H9 (cell line): ENCODE measurements around the gene CCNJL. TPM values are rescaled to one million over a fixed set of nuclear protein-coding genes. Genes with fewer than 3 reads are reported as not detected.

Source experiments
- DNase-seq: peaks from one replicate; pipeline ENCODE4 v3.0.0-alpha.2; 2017
- H2AFZ ChIP-seq: one replicate; pipeline ENCODE4 v1.6.1; 2013; ENCODE audit warnings: mild to moderate bottlenecking, low read length, control low read depth, moderate library complexity
- H2AK5ac ChIP-seq: 2 replicates; pipeline ENCODE4 v1.6.1; 2013; ENCODE audit warnings: low read length, control low read depth, mixed read lengths; ENCODE audit not compliant: insufficient read length
- H2BK120ac ChIP-seq: one replicate; pipeline ENCODE4 v1.6.1; 2013; ENCODE audit warnings: low read depth, mild to moderate bottlenecking, low read length, control low read depth, inconsistent platforms; ENCODE audit not compliant: poor library complexity, severe bottlenecking
- H2BK12ac ChIP-seq: 2 replicates; pipeline ENCODE4 v1.6.1; 2013; ENCODE audit warnings: low read length, control low read depth, mixed read lengths, low read depth; ENCODE audit not compliant: insufficient read length
- H2BK15ac ChIP-seq: 2 replicates; pipeline ENCODE4 v1.6.1; 2013; ENCODE audit warnings: low read depth, low read length, control low read depth
- H2BK20ac ChIP-seq: one replicate; pipeline ENCODE4 v1.6.1; 2013; ENCODE audit warnings: low read depth, mild to moderate bottlenecking, low read length, control low read depth, inconsistent platforms; ENCODE audit not compliant: poor library complexity, severe bottlenecking
- H2BK5ac ChIP-seq: 2 replicates; pipeline ENCODE4 v1.6.1; 2013; ENCODE audit warnings: low read length, control low read depth, mixed read lengths; ENCODE audit not compliant: insufficient read length
- H3K14ac ChIP-seq: 2 replicates; pipeline ENCODE4 v1.6.1; 2013; ENCODE audit warnings: low read length, control low read depth; ENCODE audit not compliant: insufficient read depth
- H3K18ac ChIP-seq: 2 replicates; pipeline ENCODE4 v1.6.1; 2013; ENCODE audit warnings: low read depth, mild to moderate bottlenecking, mixed read lengths, low read length, control low read depth; ENCODE audit not compliant: insufficient read length
- H3K23ac ChIP-seq: 2 replicates; pipeline ENCODE4 v1.6.1; 2013; ENCODE audit warnings: low read length, control low read depth, mixed read lengths, low read depth; ENCODE audit not compliant: insufficient read length
- H3K23me2 ChIP-seq: 2 replicates; pipeline ENCODE4 v1.6.1; 2013; ENCODE audit warnings: low read depth, mild to moderate bottlenecking, mixed read lengths, low read length, control low read depth; ENCODE audit not compliant: insufficient read length, poor library complexity, severe bottlenecking
- H3K27ac ChIP-seq: 2 replicates; pipeline ENCODE4 v1.5.1; 2013; ENCODE audit warnings: low read length, control low read depth, mixed read lengths, low read depth; ENCODE audit not compliant: insufficient read length
- H3K27me3 ChIP-seq: 2 replicates; pipeline ENCODE4 v1.6.1; 2013; ENCODE audit warnings: low read length, control low read depth, inconsistent platforms; ENCODE audit not compliant: insufficient read depth
- H3K4ac ChIP-seq: 2 replicates; pipeline ENCODE4 v1.6.1; 2013; ENCODE audit warnings: low read depth, mild to moderate bottlenecking, control low read depth, inconsistent platforms, low read length, moderate library complexity
- H3K4me1 ChIP-seq: 2 replicates; pipeline ENCODE4 v1.6.1; 2013; ENCODE audit warnings: low read length, control low read depth, inconsistent platforms; ENCODE audit not compliant: insufficient read depth
- H3K4me2 ChIP-seq: 2 replicates; pipeline ENCODE4 v1.6.1; 2013; ENCODE audit warnings: low read length, control low read depth, mixed read lengths; ENCODE audit not compliant: insufficient read length, insufficient read depth
- H3K56ac ChIP-seq: 2 replicates; pipeline ENCODE4 v1.6.1; 2013; ENCODE audit warnings: low read depth, mild to moderate bottlenecking, mixed read lengths, low read length, control low read depth; ENCODE audit not compliant: insufficient read length
- H3K79me1 ChIP-seq: 2 replicates; pipeline ENCODE4 v1.6.1; 2013; ENCODE audit warnings: low read depth, mild to moderate bottlenecking, moderate library complexity, low read length, control low read depth, inconsistent platforms; ENCODE audit not compliant: insufficient read depth, poor library complexity, severe bottlenecking
- H3K79me2 ChIP-seq: 2 replicates; pipeline ENCODE4 v1.6.1; 2013; ENCODE audit warnings: low read length, control low read depth, inconsistent platforms; ENCODE audit not compliant: insufficient read depth
- H3K9ac ChIP-seq: 2 replicates; pipeline ENCODE4 v1.6.1; 2013; ENCODE audit warnings: low read length, control low read depth, mixed read lengths; ENCODE audit not compliant: insufficient read length; ENCODE audit errors: extremely low read depth
- H3K9me3 ChIP-seq: one replicate; pipeline ENCODE4 v1.6.1; 2013; ENCODE audit warnings: low read depth, low read length, inconsistent platforms; ENCODE audit not compliant: control insufficient read depth
- H3T11ph ChIP-seq: one replicate; pipeline ENCODE4 v1.6.1; 2013; ENCODE audit warnings: mild to moderate bottlenecking, low read length, control low read depth, inconsistent platforms
- H4K20me1 ChIP-seq: one replicate; pipeline ENCODE4 v1.6.1; 2013; ENCODE audit not compliant: control insufficient read depth, insufficient read length, insufficient read depth
- H4K5ac ChIP-seq: 2 replicates; pipeline ENCODE4 v1.6.1; 2013; ENCODE audit warnings: low read depth, mild to moderate bottlenecking, mixed read lengths, low read length, control low read depth; ENCODE audit not compliant: insufficient read length
- H4K8ac ChIP-seq: replicated peaks from 2 replicates; pipeline ENCODE4 v1.6.1; 2013; ENCODE audit warnings: low read length, control low read depth, mixed read lengths, low read depth; ENCODE audit not compliant: insufficient read length
- H4K91ac ChIP-seq: 2 replicates; pipeline ENCODE4 v1.6.1; 2013; ENCODE audit warnings: low read depth, mild to moderate bottlenecking, moderate library complexity, mixed read lengths, low read length, control low read depth; ENCODE audit not compliant: insufficient read length
- H3K27ac Mint-ChIP-seq, 3 experiments: 2 replicates in 2 of 3; 3 replicates in 1 of 3; pipeline ENCODE4 v1.8.0; 2020 to 2021; ENCODE audit warnings: mixed read lengths in 3 of 3, mild to moderate bottlenecking in 1 of 3, moderate library complexity in 1 of 3
- H3K27me3 Mint-ChIP-seq: 2 replicates; pipeline ENCODE4 v1.8.0; 2021; ENCODE audit warnings: low read depth, mild to moderate bottlenecking, moderate library complexity, mixed read lengths
- H3K36me3 Mint-ChIP-seq, 3 experiments: 2 replicates in 2 of 3; 3 replicates in 1 of 3; pipeline ENCODE4 v1.8.0; 2020 to 2021; ENCODE audit warnings: low read depth in 3 of 3, mixed read lengths in 3 of 3; ENCODE audit not compliant: insufficient read depth in 1 of 3
- H3K4me1 Mint-ChIP-seq, 2 experiments: 2 replicates each; pipeline ENCODE4 v1.8.0; 2020; ENCODE audit warnings: mixed read lengths in 2 of 2
- H3K4me3 Mint-ChIP-seq, 2 experiments: 2 replicates in 1 of 2; 3 replicates in 1 of 2; pipeline ENCODE4 v1.8.0; 2020 to 2021; ENCODE audit warnings: mild to moderate bottlenecking in 2 of 2, mixed read lengths in 2 of 2, moderate library complexity in 1 of 2
- H3K9me3 Mint-ChIP-seq, 2 experiments: 2 replicates in 1 of 2; 3 replicates in 1 of 2; pipeline ENCODE4 v1.8.0; 2020; ENCODE audit warnings: mild to moderate bottlenecking in 2 of 2, mixed read lengths in 2 of 2, moderate library complexity in 1 of 2
- WGBS: extraction: QIAGEN DNeasy Blood & Tissue Kit; methylation state at CpG from one replicate; pipeline ENCODE4 v1.1.7; 2013; ENCODE audit warnings: missing lambda C conversion rate, low lambda C conversion rate, mixed read lengths; ENCODE audit not compliant: insufficient read length; ENCODE audit errors: extremely low coverage; 5-methylcytosine and 5-hydroxymethylcytosine counted together
- total RNA-seq: library from RNA; stranded (reverse); gene quantifications from 2 replicates; pipeline ENCODE4 v1.2.1, GENCODE V29; 2021
- TF ChIP-seq, protein P1 (sequence below): fragments of 200-600 bp; sonication (generic); conservative IDR thresholded peaks from 3 replicates; pipeline ENCODE4 v1.8.0; 2021; ENCODE audit warnings: antibody characterized with exemption, mild to moderate bottlenecking

Gene CCNJL
- total RNA-seq, 1 experiment from 2014 or later = 26.9 TPM

DNA sequence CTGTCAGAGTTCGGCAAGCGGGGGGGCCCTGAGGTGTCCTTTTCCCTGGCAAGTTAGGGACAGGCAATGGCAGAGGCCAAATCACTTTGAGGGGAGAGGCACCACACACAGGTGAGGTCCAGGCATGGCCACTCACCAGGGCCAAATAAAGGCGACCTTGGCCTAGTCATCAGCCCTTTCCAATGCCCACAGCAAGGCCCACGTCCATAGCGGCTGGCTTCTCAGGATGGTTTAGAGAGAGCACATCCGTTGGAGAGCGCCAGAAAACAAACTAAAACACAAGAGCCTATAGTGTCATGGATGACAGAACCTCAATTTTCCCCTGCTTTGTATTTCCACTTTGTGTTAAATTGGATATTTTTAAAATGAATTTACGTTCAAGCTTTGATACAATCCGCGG, 7.0 kb downstream of the CCNJL start:
- TF ChIP-seq, protein P1, sequence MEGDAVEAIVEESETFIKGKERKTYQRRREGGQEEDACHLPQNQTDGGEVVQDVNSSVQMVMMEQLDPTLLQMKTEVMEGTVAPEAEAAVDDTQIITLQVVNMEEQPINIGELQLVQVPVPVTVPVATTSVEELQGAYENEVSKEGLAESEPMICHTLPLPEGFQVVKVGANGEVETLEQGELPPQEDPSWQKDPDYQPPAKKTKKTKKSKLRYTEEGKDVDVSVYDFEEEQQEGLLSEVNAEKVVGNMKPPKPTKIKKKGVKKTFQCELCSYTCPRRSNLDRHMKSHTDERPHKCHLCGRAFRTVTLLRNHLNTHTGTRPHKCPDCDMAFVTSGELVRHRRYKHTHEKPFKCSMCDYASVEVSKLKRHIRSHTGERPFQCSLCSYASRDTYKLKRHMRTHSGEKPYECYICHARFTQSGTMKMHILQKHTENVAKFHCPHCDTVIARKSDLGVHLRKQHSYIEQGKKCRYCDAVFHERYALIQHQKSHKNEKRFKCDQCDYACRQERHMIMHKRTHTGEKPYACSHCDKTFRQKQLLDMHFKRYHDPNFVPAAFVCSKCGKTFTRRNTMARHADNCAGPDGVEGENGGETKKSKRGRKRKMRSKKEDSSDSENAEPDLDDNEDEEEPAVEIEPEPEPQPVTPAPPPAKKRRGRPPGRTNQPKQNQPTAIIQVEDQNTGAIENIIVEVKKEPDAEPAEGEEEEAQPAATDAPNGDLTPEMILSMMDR = no peak
- H3K14ac ChIP-seq = no peak overlapping the region
- no peak overlapping the region for H2BK5ac ChIP-seq
- H3K9ac ChIP-seq = no peak overlapping the region
- H3K56ac ChIP-seq = no peak overlapping the region
- no peak overlapping the region for H4K8ac ChIP-seq
- peaks cover 2% of the 10 kb centered on the region for H4K20me1 ChIP-seq
- H2AFZ ChIP-seq = no peak overlapping the region
- WGBS = no CpG with 5 or more reads among the region's 10 CpGs
- Mint-ChIP-seq H3K4me1 (peaks cover 13 to 19% of the 10 kb centered on the region in 2 experiments), H3K4me3 (no peak overlapping the region), H3K27me3 (no peaks in the 10 kb centered on the region), H3K36me3 (peaks cover 48 to 54% (median 53%) of the 10 kb centered on the region in 3 experiments; a peak in 6 of 7 replicates), H3K27ac (no peak overlapping the region), H3K9me3 (no peaks in the 10 kb centered on the region)
- no peaks in the 10 kb centered on the region for H3K9me3 ChIP-seq
- no peak overlapping the region for H3K18ac ChIP-seq
- H3K79me2 ChIP-seq = peaks cover 11% of the 10 kb centered on the region
- no peaks in the 10 kb centered on the region for H3K27me3 ChIP-seq
- H2BK20ac ChIP-seq = no peak overlapping the region
- H3T11ph ChIP-seq = no peak overlapping the region
- H3K23me2 ChIP-seq = no peaks in the 10 kb centered on the region
- H2BK120ac ChIP-seq = no peak overlapping the region
- no peak overlapping the region for H4K91ac ChIP-seq
- H4K5ac ChIP-seq = no peak overlapping the region
- H3K4me1 ChIP-seq = no peaks in the 10 kb centered on the region
- no peak overlapping the region for H2AK5ac ChIP-seq
- no peak overlapping the region for H2BK12ac ChIP-seq
- H3K4me2 ChIP-seq = no peak overlapping the region
- H3K23ac ChIP-seq = no peak overlapping the region
- DNase-seq = no peak
- H2BK15ac ChIP-seq = no peak overlapping the region
- H3K4ac ChIP-seq = no peak overlapping the region
- H3K79me1 ChIP-seq = peaks cover 4% of the 10 kb centered on the region
- no peak overlapping the region for H3K27ac ChIP-seq
